HG03066 (cell line): ENCODE results near the gene FAM120A.

ENCODE experiments used
- ATAC-seq: cut with Tn5 transposase; IDR thresholded peaks from one replicate; pipeline ENCODE4 v1.9.1; 2021; ENCODE audit warnings: low read depth; ENCODE audit not compliant: unreplicated experiment

The FAM120A gene

GRCh38 chr9:93470391-93470790 lies 18.9 kb downstream of the FAM120A start:
- ATAC-seq, result no peak

DNA sequence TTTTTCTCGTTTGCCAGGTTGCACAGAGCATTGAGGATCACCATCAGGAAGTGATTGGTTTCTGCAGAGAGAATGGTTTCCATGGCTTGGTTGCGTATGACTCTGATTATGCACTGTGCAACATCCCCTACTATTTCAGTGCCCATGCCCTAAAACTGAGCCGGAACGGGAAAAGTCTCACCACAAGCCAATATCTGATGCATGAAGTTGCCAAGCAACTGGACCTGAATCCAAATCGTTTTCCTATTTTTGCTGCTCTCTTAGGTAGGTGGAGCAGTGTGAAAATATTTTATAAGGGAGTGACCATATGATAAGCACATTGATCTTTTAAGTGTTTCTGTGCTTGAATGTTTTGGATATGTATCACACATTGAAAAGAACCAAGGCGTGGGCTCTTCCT lies 19.6 kb downstream of the FAM120A start:
- ATAC-seq, result no peak

- no peak for ATAC-seq
Observed at GRCh38 chr9:93473411-93473810, 21.9 kb downstream of the FAM120A start.

DNA sequence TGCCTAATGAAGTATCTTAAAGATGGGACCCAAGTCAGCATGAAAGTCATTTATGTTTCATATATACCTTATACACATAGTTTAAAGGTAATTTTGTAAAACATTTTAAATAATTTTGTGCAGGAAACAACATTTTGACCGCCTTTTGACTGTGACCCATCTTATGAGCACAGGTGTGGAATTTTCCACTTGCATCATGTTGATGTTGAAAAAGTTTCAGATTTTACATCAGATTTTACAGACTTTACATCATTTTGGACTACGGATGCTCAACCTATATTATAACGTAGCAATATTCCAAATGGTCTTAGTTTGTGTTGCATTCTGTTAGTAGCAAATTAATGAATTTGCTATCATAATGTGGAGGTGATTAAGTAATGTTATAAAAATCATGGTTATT lies 23.6 kb downstream of the FAM120A start:
- ATAC-seq, result no peak

- ATAC-seq, result no peak
Observed at GRCh38 chr9:93475856-93476255, 24.4 kb downstream of the FAM120A start.

- ATAC-seq, result no peak
Observed at GRCh38 chr9:93476924-93477323, 25.4 kb downstream of the FAM120A start.

- no peak for ATAC-seq
Observed at GRCh38 chr9:93477397-93477796, 25.9 kb downstream of the FAM120A start.

DNA sequence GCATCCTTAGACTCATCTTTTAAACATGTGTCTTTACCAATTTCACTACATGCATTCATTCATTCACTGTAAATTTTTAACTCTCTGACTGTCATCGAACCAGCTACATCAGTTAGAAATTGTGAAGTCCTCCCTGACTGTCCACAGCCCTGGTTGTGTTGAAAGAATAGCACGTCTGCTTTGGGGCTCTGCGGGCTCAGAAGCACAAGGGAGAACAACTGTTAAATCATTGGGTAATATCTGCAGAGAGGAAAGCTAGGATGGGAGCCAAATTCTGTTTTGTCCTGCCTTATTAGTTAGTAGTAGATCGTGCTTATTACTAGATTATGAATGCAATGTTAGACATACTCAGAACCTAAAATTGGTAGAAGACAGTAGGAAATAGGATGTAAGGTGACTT lies 28.2 kb downstream of the FAM120A start:
- ATAC-seq, result no peak

DNA sequence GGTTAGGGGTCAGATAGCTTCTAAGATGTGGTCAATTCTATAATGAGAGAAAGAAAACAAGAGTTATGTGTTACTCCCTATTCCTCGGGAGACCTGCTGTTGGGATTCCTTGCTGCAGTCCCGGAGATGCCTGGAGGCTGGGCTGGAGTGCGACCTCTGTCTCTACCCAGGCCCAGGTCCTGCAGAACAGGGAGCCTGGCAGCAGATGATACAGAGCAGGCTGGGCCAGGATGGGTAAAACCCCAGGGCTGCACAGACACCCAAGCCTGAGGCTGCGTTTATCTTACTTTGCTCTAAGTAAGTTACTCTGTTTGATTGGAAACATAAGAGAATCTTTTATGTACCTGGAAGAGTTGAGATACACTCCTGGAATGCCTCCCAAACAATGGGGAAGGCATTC lies 28.8 kb downstream of the FAM120A start:
- no peak for ATAC-seq

- no peak for ATAC-seq
Observed at GRCh38 chr9:93480728-93481324, 29.3 kb downstream of the FAM120A start.

DNA sequence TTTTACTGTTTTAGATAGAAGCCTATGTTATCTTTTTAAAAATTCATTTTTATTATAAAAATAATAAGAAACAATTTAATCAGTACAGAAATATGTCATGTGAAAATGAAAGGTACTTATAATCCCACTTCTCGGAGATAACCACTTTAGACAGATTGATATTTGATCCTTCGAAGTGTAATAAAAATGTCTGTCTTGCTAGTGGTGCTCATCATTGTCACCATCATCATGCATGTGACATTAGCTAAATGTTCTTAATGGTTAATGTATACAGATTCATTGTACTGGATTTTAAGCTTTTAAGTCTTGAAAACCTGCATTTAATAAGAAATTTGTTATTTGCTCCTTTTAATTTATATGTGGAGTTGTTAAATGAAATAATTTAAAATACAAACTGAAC lies 32.0 kb downstream of the FAM120A start:
- ATAC-seq, result no peak

DNA sequence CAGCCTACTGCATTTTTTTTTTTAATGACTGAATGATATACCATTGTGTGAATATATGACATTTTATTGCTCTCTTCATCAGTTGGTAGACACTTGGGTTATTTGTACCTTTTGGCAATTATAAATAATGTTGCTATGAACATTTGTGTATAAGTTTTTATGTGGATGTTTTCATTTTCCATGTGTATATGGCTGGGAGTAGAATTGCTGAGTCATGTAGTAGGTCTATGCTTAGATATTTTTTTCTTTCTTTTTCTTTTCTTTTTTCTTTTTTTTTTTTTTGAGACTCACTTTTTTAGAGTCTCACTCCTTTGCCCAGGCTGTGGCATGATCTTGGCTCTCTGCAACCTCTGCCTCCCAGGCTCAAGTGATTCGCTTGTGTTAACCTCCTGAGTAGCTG lies 34.8 kb downstream of the FAM120A start:
- no peak for ATAC-seq

DNA sequence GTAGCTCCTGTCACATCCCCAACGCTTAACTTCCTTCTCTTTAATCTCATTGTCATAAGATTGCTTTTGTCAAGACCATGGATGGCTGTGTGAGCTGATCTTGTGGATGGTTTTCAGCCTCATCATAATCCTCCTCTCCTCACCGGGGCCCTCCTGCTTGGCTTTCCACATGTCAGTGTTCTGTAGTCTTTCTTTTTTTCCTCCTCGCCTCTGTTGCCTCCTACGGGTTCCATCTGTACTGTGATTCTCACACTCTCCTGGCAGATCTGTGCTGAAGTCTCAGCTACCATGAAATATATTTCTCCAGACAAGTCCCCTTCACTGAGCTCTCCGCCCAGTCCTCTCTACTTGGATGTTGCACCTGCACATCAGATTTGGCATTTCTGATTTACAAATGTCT lies 36.8 kb downstream of the FAM120A start:
- ATAC-seq, result no peak

- no peak for ATAC-seq
Observed at GRCh38 chr9:93491593-93492232, 40.2 kb downstream of the FAM120A start.

GRCh38 chr9:93492327-93492726 lies 40.8 kb downstream of the FAM120A start:
- ATAC-seq, result no peak

- no peak for ATAC-seq
Observed at GRCh38 chr9:93493949-93494348, 42.5 kb downstream of the FAM120A start.

GRCh38 chr9:93496285-93496684 lies 44.8 kb downstream of the FAM120A start:
- ATAC-seq, result no peak

DNA sequence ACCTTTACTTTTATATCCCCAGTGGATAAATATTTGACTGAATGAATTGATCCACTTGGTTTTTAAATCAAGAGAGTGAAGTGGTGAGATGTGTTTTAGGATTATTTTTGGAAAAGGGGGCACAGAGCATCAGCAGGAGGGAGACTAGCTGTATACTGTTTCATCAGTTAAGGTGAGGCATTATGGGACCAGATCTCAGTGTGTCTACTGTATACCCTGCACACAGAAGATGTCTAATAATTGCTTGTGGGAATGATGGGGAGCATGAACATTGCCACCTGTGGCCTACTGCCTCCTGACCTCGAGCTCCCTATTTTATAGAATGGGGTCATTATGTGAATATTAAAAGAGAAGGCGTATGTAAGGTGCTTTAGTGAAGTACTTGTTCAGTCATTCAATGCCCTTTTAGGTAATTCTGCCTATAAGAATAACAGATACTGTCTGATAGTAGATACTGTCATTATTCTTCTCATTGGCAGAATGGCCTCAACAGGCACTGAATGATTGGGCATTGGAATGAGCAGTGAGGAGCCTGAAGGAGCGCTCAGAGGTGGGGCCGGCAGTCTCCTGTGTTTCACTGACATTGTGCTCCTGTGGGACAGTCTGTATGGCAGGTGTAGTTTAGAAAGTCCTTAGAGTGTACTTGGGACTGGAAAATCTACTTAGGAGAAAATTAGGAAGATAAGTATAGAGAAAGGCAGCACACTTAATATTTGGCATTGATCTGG lies 49.2 kb downstream of the FAM120A start:
- no peak for ATAC-seq

GRCh38 chr9:93501406-93501805 lies 49.9 kb downstream of the FAM120A start:
- ATAC-seq, result no peak

GRCh38 chr9:93503381-93503780 lies 51.9 kb downstream of the FAM120A start:
- ATAC-seq, result no peak

GRCh38 chr9:93505541-93506132 lies 54.2 kb downstream of the FAM120A start:
- no peak for ATAC-seq

DNA sequence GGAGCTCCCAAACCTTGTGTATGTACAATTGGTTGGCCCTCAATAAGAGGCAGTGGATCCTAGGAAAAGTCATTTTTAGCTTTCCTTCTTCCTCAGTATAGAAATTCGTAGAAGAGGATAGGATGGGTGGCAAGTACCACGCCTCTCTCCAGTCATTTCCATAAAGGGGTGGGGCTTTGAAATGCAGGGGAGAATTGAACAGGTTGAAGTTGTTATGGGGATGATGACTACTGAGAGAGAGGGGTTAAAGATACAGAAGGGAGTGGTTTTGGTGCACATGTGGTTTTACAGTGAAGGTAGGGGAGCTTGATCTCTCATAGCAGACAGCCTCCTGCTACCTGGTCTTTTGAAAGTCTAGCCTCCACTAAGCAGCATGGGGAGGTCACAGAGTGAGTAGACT lies 56.3 kb downstream of the FAM120A start:
- ATAC-seq, result no peak
